Natural killer cell (primary cell): Measurements from ENCODE around the gene TNIP3. TPM values are rescaled to one million over a fixed set of nuclear protein-coding genes. Genes with fewer than 3 reads are reported as not detected.

ENCODE experiments used
- ATAC-seq, 3 donors: fragments of 150-1000 bp in 2 of 3; fragments of 200-7000 bp in 1 of 3; cut with Tn5 transposase; 1 replicate in 1 of 3; 2 replicates in 2 of 3; pipeline ENCODE4 v1.10.0; 2021; ENCODE audit warnings: mild to moderate bottlenecking in 2 of 3, moderate library complexity in 2 of 3
- DNase-seq, 2 donors: peaks; one replicate each; pipeline versions ENCODE4 v3.0.0 to v3.0.0-alpha.2; 2013 to 2021; ENCODE audit warnings: mixed read lengths in 1 of 2
- H3K27ac ChIP-seq: one replicate; pipeline ENCODE4 v1.5.1; 2013; ENCODE audit warnings: mild to moderate bottlenecking, low read length
- H3K27me3 ChIP-seq: one replicate; pipeline ENCODE4 v1.6.1; 2013; ENCODE audit warnings: low read length; ENCODE audit not compliant: control insufficient read depth, insufficient read depth
- H3K36me3 ChIP-seq: one replicate; pipeline ENCODE4 v1.6.1; 2013; ENCODE audit warnings: low read length; ENCODE audit not compliant: control insufficient read depth, insufficient read depth
- H3K4me1 ChIP-seq: one replicate; pipeline ENCODE4 v1.6.1; 2013; ENCODE audit warnings: low read length; ENCODE audit not compliant: control insufficient read depth, insufficient read depth
- H3K4me3 ChIP-seq: one replicate; pipeline ENCODE4 v1.5.1; 2013; ENCODE audit warnings: low read length
- H3K9me3 ChIP-seq: one replicate; pipeline ENCODE4 v1.6.1; 2013; ENCODE audit warnings: low read length; ENCODE audit not compliant: control insufficient read depth, insufficient read depth
- H3K27ac Mint-ChIP-seq, 2 donors: one replicate each; pipeline ENCODE4 v1.8.0; 2022; ENCODE audit warnings: mild to moderate bottlenecking in 2 of 2, mixed read lengths in 2 of 2, moderate library complexity in 1 of 2
- H3K27me3 Mint-ChIP-seq, 2 donors: one replicate each; pipeline ENCODE4 v1.8.0; 2022; ENCODE audit warnings: low read depth in 2 of 2, mixed read lengths in 2 of 2
- H3K36me3 Mint-ChIP-seq: one replicate; pipeline ENCODE4 v1.8.0; 2022; ENCODE audit warnings: mixed read lengths
- H3K4me1 Mint-ChIP-seq, 2 donors: one replicate each; pipeline ENCODE4 v1.8.0; 2022; ENCODE audit warnings: mixed read lengths in 2 of 2
- H3K4me3 Mint-ChIP-seq: one replicate; pipeline ENCODE4 v1.8.0; 2022; ENCODE audit warnings: mild to moderate bottlenecking, moderate library complexity, mixed read lengths
- H3K9me3 Mint-ChIP-seq, 2 donors: one replicate each; pipeline ENCODE4 v1.8.0; 2022; ENCODE audit warnings: mixed read lengths in 2 of 2
- WGBS: methylation state at CpG from one replicate; pipeline ENCODE4 v1.1.7; 2013; ENCODE audit warnings: missing lambda C conversion rate; ENCODE audit not compliant: insufficient coverage; 5-methylcytosine and 5-hydroxymethylcytosine counted together
- intact Hi-C: fragments of 100-400 bp; cut with micrococcal nuclease; formaldehyde crosslinking; loops from one replicate; pipeline ENCODE4 v1.14.2; 2022
- total RNA-seq, 4 donors: library from RNA; stranded (reverse); fragments of 120-200 nt in 1 of 4; gene quantifications; one replicate each; pipeline versions ENCODE4 v1.2.3 to v1.2.4, GENCODE V29; 2013 to 2022
- TF ChIP-seq, protein P1 (sequence below): fragments of 200-600 bp; IDR thresholded peaks from one replicate; pipeline ENCODE4 v1.8.0; 2022; ENCODE audit warnings: antibody characterized with exemption

The TNIP3 gene, protein sequence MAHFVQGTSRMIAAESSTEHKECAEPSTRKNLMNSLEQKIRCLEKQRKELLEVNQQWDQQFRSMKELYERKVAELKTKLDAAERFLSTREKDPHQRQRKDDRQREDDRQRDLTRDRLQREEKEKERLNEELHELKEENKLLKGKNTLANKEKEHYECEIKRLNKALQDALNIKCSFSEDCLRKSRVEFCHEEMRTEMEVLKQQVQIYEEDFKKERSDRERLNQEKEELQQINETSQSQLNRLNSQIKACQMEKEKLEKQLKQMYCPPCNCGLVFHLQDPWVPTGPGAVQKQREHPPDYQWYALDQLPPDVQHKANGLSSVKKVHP
- total RNA-seq = 1 to 10 TPM in 1 of 3 donors, under 1 TPM in 2; 0.45 to 2.5 (median 0.64) TPM
- total RNA-seq (2013) = 2.2 TPM

DNA sequence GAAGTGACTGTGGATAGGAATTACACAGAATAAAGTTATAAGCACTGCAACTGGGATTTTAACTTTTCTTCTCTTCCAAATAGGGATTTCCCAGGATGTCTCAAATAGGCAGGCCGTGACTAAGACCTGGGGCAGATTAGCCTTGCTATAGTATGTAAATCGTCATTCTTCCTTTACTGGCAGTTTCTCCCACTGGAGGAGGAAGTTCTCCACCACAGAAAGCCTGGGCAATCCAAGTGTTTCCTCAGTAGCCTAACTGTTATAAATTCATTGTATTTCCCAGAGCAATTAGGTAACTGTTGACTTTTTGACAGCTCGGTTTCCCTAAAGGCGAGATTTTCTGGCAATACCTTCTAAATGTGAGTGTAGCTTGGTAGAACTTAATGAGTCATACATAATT lies at the start of gene TNIP3:
TNIP3 (minus strand) TSS at position 31 of the 400 bp plus-strand sequence. CDS start 196 bp downstream, outside the sequence.
- Histone ChIP-seq H3K9me3 (no peaks in the 10 kb centered on the region), H3K36me3 (no peaks in the 10 kb centered on the region), H3K4me3 (no peak within 1 kb of the TSS), H3K4me1 (no peaks in the 10 kb centered on the region), H3K27ac (no peak within 1 kb of the TSS), H3K27me3 (no peaks in the 10 kb centered on the region)
- whole genome bisulfite sequencing = 71% methylated on average over 2 of the region's 4 CpGs
- Mint-ChIP-seq H3K4me3 (no peak within 1 kb of the TSS), H3K36me3 (no peaks in the 10 kb centered on the region), H3K9me3 (no peaks in the 10 kb centered on the region), H3K27ac (no peak within 1 kb of the TSS), H3K4me1 (peaks cover 8 to 20% of the 10 kb centered on the region in 2 donors), H3K27me3 (no peaks in the 10 kb centered on the region)
- no peak for ATAC-seq
- no peak for DNase-seq
- TF ChIP-seq, protein P1, sequence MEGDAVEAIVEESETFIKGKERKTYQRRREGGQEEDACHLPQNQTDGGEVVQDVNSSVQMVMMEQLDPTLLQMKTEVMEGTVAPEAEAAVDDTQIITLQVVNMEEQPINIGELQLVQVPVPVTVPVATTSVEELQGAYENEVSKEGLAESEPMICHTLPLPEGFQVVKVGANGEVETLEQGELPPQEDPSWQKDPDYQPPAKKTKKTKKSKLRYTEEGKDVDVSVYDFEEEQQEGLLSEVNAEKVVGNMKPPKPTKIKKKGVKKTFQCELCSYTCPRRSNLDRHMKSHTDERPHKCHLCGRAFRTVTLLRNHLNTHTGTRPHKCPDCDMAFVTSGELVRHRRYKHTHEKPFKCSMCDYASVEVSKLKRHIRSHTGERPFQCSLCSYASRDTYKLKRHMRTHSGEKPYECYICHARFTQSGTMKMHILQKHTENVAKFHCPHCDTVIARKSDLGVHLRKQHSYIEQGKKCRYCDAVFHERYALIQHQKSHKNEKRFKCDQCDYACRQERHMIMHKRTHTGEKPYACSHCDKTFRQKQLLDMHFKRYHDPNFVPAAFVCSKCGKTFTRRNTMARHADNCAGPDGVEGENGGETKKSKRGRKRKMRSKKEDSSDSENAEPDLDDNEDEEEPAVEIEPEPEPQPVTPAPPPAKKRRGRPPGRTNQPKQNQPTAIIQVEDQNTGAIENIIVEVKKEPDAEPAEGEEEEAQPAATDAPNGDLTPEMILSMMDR = no peak
- intact Hi-C loops = no loop called here

DNA sequence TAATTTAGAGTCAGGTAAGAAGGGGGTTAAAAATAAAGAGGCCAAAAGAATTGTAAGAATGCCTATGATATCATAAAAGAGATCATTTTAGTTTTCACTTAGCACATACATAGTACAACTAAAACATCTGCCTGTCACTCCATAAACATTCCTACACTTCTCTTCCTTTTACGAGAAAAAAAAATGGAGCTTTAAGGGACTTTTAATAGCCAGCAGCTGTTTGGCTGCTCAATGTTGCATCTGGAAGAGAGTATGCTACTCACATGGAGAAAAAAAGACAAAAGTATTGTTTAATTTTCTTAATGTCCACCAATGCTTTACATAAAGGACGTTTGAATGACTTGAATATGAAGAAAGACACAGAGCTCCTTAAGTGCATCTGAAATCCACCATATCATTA lies 48.7 kb upstream of the TNIP3 start:
- TF ChIP-seq, protein P1 = no peak
- Mint-ChIP-seq H3K27me3 (peaks cover 9 to 27% of the 10 kb centered on the region in 2 donors), H3K9me3 (no peaks in the 10 kb centered on the region), H3K36me3 (no peaks in the 10 kb centered on the region), H3K4me1 (no peaks in the 10 kb centered on the region), H3K27ac (no peak overlapping the region), H3K4me3 (no peak overlapping the region)
- H3K9me3 ChIP-seq = no peaks in the 10 kb centered on the region
- ATAC-seq = no peak
- no peak for DNase-seq
- 60% methylated on average over 1 of the region's 2 CpGs for WGBS
- H3K4me3 ChIP-seq = no peak overlapping the region
- no peaks in the 10 kb centered on the region for H3K27me3 ChIP-seq
- no peaks in the 10 kb centered on the region for H3K36me3 ChIP-seq
- intact Hi-C loops = no loop called here
- H3K27ac ChIP-seq = no peak overlapping the region
- H3K4me1 ChIP-seq = no peaks in the 10 kb centered on the region

DNA sequence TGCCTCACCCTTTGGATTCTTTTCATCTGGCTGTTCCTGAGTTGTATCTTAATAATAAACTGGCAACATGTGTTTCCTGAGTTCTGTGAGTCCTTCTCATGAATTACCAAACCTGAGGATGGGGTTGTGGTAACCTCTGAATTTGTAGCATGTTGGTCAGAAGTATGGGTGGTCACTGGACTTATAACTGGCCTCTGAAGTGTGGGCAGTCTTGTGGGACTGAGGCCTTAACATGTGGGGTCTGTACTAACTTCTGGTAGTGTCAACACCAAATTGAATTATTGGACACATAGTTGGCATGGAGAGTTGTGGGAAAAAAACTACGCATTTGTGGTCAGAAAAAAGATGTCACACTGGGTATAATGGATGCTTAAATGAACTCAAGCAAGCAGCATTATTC lies 45.0 kb upstream of the TNIP3 start:
- Histone ChIP-seq H3K27me3 (no peaks in the 10 kb centered on the region), H3K36me3 (no peaks in the 10 kb centered on the region), H3K4me3 (no peak overlapping the region), H3K9me3 (no peaks in the 10 kb centered on the region), H3K27ac (no peak overlapping the region), H3K4me1 (no peaks in the 10 kb centered on the region)
- H3K4me1 Mint-ChIP-seq = no peaks in the 10 kb centered on the region
- H3K9me3 Mint-ChIP-seq = no peaks in the 10 kb centered on the region
- H3K27ac Mint-ChIP-seq = no peak overlapping the region
- no peak for ATAC-seq
- 93% methylated on average over 1 of the region's 1 CpG for WGBS
- H3K27me3 Mint-ChIP-seq = peaks cover 24 to 30% of the 10 kb centered on the region in 2 donors
- TF ChIP-seq, protein P1 = no peak
- H3K4me3 Mint-ChIP-seq = no peak overlapping the region
- intact Hi-C loops = no loop called here
- no peaks in the 10 kb centered on the region for H3K36me3 Mint-ChIP-seq
- no peak for DNase-seq
